Fibroblast of gingiva (primary cell): ENCODE data around the gene ADCYAP1R1.

Experiments used
- DNase-seq: peaks from one replicate; pipeline ENCODE4 v3.0.0-alpha.2; 2011; ENCODE audit warnings: low read depth

ADCYAP1R1 gene

GRCh38 chr7:31106303-31107105, 54.4 kb downstream of the ADCYAP1R1 start:
- no peak for DNase-seq

GRCh38 chr7:31107106-31108090, 55.3 kb downstream of the ADCYAP1R1 start:
- no peak for DNase-seq

GRCh38 chr7:31108097-31108657, 56.1 kb downstream of the ADCYAP1R1 start:
- DNase-seq = no peak

GRCh38 chr7:31109751-31110150, 57.6 kb downstream of the ADCYAP1R1 start:
- DNase-seq = no peak

GRCh38 chr7:31110331-31111108, 58.4 kb downstream of the ADCYAP1R1 start:
- DNase-seq = no peak

- DNase-seq = no peak
Observed at GRCh38 chr7:31111109-31111451, 59.0 kb downstream of the ADCYAP1R1 start.

GRCh38 chr7:31113660-31114059, 61.6 kb downstream of the ADCYAP1R1 start:
- no peak for DNase-seq

- peak; percentile 15 for DNase-seq
Observed at GRCh38 chr7:31114593-31115343, 62.7 kb downstream of the ADCYAP1R1 start.

- no peak for DNase-seq
Observed at GRCh38 chr7:31116615-31117014, 64.5 kb downstream of the ADCYAP1R1 start.

- DNase-seq = no peak
Observed at GRCh38 chr7:31119249-31119648, 67.1 kb downstream of the ADCYAP1R1 start.

- DNase-seq = no peak
Observed at GRCh38 chr7:31120800-31121513, 68.8 kb downstream of the ADCYAP1R1 start.

- DNase-seq = no peak
Observed at GRCh38 chr7:31121601-31122000, 69.5 kb downstream of the ADCYAP1R1 start.

GRCh38 chr7:31122649-31123058, 70.5 kb downstream of the ADCYAP1R1 start:
- DNase-seq = peak; percentile 83

- DNase-seq = no peak
Observed at GRCh38 chr7:31123321-31123720, 71.2 kb downstream of the ADCYAP1R1 start.

- DNase-seq = no peak
Observed at GRCh38 chr7:31123726-31124125, 71.6 kb downstream of the ADCYAP1R1 start.

- no peak for DNase-seq
Observed at GRCh38 chr7:31125171-31125570, 73.1 kb downstream of the ADCYAP1R1 start.

GRCh38 chr7:31126976-31127375, 74.9 kb downstream of the ADCYAP1R1 start:
- DNase-seq = peak; percentile 27

- no peak for DNase-seq
Observed at GRCh38 chr7:31129067-31129466, 77.0 kb downstream of the ADCYAP1R1 start.

GRCh38 chr7:31133497-31133896, 81.4 kb downstream of the ADCYAP1R1 start:
- DNase-seq = no peak
